Mesothelial cell of epicardium (in vitro differentiated cells): ENCODE measurements around the gene NPHP4. TPM values are rescaled to one million over a fixed set of nuclear protein-coding genes. Genes with fewer than 3 reads are reported as not detected.

ENCODE experiments used
- DNase-seq, 2 experiments: peaks; one replicate each; pipeline ENCODE4 v3.0.0; 2021; ENCODE audit warnings: low spot score in 2 of 2; ENCODE audit not compliant: unreplicated experiment in 2 of 2
- H3K27ac Mint-ChIP-seq: 2 replicates; pipeline ENCODE4 v1.8.0; 2021; ENCODE audit warnings: mixed read lengths
- H3K27me3 Mint-ChIP-seq: 2 replicates; pipeline ENCODE4 v1.8.0; 2021; ENCODE audit warnings: low read depth, mixed read lengths
- H3K36me3 Mint-ChIP-seq: 2 replicates; pipeline ENCODE4 v1.8.0; 2021; ENCODE audit warnings: mixed read lengths
- H3K4me1 Mint-ChIP-seq: 2 replicates; pipeline ENCODE4 v1.8.0; 2021; ENCODE audit warnings: mixed read lengths
- H3K4me3 Mint-ChIP-seq: 2 replicates; pipeline ENCODE4 v1.8.0; 2021; ENCODE audit warnings: mild to moderate bottlenecking, moderate library complexity, mixed read lengths
- H3K9me3 Mint-ChIP-seq: 2 replicates; pipeline ENCODE4 v1.8.0; 2021; ENCODE audit warnings: mixed read lengths
- CTCF ChIP-seq: fragments of 200-600 bp; sonication (generic); IDR thresholded peaks from one replicate; pipeline ENCODE4 v1.5.0; 2021; ENCODE audit warnings: antibody characterized with exemption; ENCODE audit not compliant: unreplicated experiment
- total RNA-seq: library from RNA; stranded (reverse); gene quantifications from 3 replicates; pipeline ENCODE4 v1.2.1, GENCODE V29; 2021

The NPHP4 gene
- total RNA-seq, 1 donor from 2014 or later: 16.4 TPM

- no peaks in the 10 kb centered on the region for H3K27me3 Mint-ChIP-seq
- H3K9me3 Mint-ChIP-seq: no peaks in the 10 kb centered on the region
- no peak overlapping the region for H3K4me3 Mint-ChIP-seq
- no peak overlapping the region for H3K27ac Mint-ChIP-seq
- H3K36me3 Mint-ChIP-seq: peaks cover 9% of the 10 kb centered on the region
- TF ChIP-seq CTCF: no peak
- H3K4me1 Mint-ChIP-seq: peaks cover 15% of the 10 kb centered on the region
- no peak for DNase-seq
These were observed 103.5 kb downstream of the NPHP4 start for GRCh38 chr1:5888606-5889211.

GRCh38 chr1:5887971-5888361, 104.3 kb downstream of the NPHP4 start:
- DNase-seq: no peak
- no peak overlapping the region for H3K4me3 Mint-ChIP-seq
- TF ChIP-seq CTCF: no peak
- peaks cover 4% of the 10 kb centered on the region for H3K36me3 Mint-ChIP-seq
- H3K27me3 Mint-ChIP-seq: no peaks in the 10 kb centered on the region
- no peak overlapping the region for H3K27ac Mint-ChIP-seq
- no peaks in the 10 kb centered on the region for H3K9me3 Mint-ChIP-seq
- H3K4me1 Mint-ChIP-seq: peaks cover 15% of the 10 kb centered on the region

- H3K27me3 Mint-ChIP-seq: no peaks in the 10 kb centered on the region
- H3K4me1 Mint-ChIP-seq: peaks cover 15% of the 10 kb centered on the region
- H3K36me3 Mint-ChIP-seq: no peaks in the 10 kb centered on the region
- no peaks in the 10 kb centered on the region for H3K9me3 Mint-ChIP-seq
- DNase-seq: no peak
- H3K27ac Mint-ChIP-seq: no peak overlapping the region
- H3K4me3 Mint-ChIP-seq: no peak overlapping the region
- TF ChIP-seq CTCF: no peak
These were observed 104.8 kb downstream of the NPHP4 start for GRCh38 chr1:5887349-5887970.

- Mint-ChIP-seq H3K27me3 (no peaks in the 10 kb centered on the region), H3K4me3 (no peak overlapping the region), H3K9me3 (no peaks in the 10 kb centered on the region), H3K36me3 (no peaks in the 10 kb centered on the region), H3K27ac (no peak overlapping the region), H3K4me1 (peaks cover 15% of the 10 kb centered on the region)
- no peak for DNase-seq
- TF ChIP-seq CTCF: no peak
These were observed 105.5 kb downstream of the NPHP4 start for GRCh38 chr1:5886541-5887348.

GRCh38 chr1:5886140-5886483, 106.1 kb downstream of the NPHP4 start:
- TF ChIP-seq CTCF: no peak
- Mint-ChIP-seq H3K9me3 (no peaks in the 10 kb centered on the region), H3K36me3 (peaks cover 3% of the 10 kb centered on the region), H3K27me3 (no peaks in the 10 kb centered on the region), H3K4me3 (no peak overlapping the region), H3K27ac (no peak overlapping the region), H3K4me1 (peaks cover 15% of the 10 kb centered on the region)
- no peak for DNase-seq
